Measurements from ENCODE around the gene KCTD13. TPM values are rescaled to one million over a fixed set of nuclear protein-coding genes. Genes with fewer than 3 reads are reported as not detected.

Gene KCTD13
- total RNA-seq, 1 experiment from 2014 or later = 14.9 TPM

GRCh38 chr16:29883987-29884386, 42.0 kb downstream of the KCTD13 start:
- ChIA-PET CTCF (no interaction called here), POLR2A (no interaction called here)
- TF ChIP-seq, protein P1, sequence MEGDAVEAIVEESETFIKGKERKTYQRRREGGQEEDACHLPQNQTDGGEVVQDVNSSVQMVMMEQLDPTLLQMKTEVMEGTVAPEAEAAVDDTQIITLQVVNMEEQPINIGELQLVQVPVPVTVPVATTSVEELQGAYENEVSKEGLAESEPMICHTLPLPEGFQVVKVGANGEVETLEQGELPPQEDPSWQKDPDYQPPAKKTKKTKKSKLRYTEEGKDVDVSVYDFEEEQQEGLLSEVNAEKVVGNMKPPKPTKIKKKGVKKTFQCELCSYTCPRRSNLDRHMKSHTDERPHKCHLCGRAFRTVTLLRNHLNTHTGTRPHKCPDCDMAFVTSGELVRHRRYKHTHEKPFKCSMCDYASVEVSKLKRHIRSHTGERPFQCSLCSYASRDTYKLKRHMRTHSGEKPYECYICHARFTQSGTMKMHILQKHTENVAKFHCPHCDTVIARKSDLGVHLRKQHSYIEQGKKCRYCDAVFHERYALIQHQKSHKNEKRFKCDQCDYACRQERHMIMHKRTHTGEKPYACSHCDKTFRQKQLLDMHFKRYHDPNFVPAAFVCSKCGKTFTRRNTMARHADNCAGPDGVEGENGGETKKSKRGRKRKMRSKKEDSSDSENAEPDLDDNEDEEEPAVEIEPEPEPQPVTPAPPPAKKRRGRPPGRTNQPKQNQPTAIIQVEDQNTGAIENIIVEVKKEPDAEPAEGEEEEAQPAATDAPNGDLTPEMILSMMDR (IDR thresholded peaks at IDR 0.05; ENCODE audit: insufficient read depth in 1 of 2, low read depth in 1 of 2, low read length in 1 of 2, severe bottlenecking in 1 of 2, unreplicated experiment in 1 of 2) = no peak
- H3K27ac Mint-ChIP-seq (ENCODE audit: unreplicated experiment) = no peak overlapping the region
- Histone ChIP-seq H3K4me1 (no peaks in the 10 kb centered on the region), H3K27me3 (replicated peaks; ENCODE audit: control insufficient read depth, insufficient read depth, low read length) (no peaks in the 10 kb centered on the region), H3K4me3 (ENCODE audit: low read depth, low read length) (no peak overlapping the region), H3K9me3 (no peaks in the 10 kb centered on the region), H3K36me3 (ENCODE audit: control insufficient read depth, insufficient read depth, low read length) (no peaks in the 10 kb centered on the region)
- intact Hi-C loops (cut with micrococcal nuclease; ENCODE audit: unreplicated experiment) = no loop called here
- H3K4me1 Mint-ChIP-seq (ENCODE audit: low read depth, unreplicated experiment) = no peaks in the 10 kb centered on the region
- H3K36me3 Mint-ChIP-seq (ENCODE audit: insufficient read depth, unreplicated experiment) = no peaks in the 10 kb centered on the region
- no peak overlapping the region for H3K4me3 Mint-ChIP-seq (ENCODE audit: unreplicated experiment)
- DNase-seq = no peak
- H3K9me3 Mint-ChIP-seq (ENCODE audit: unreplicated experiment) = no peaks in the 10 kb centered on the region
- no peaks in the 10 kb centered on the region for H3K27me3 Mint-ChIP-seq (ENCODE audit: insufficient read depth, unreplicated experiment)
- no TSS peak for BruUV-seq (replicated peaks)

GRCh38 chr16:29881050-29881449, 45.0 kb downstream of the KCTD13 start:
- ChIA-PET POLR2A (no interaction called here), CTCF (no interaction called here)
- no TSS peak for BruUV-seq (replicated peaks)
- Histone ChIP-seq H3K36me3 (ENCODE audit: control insufficient read depth, insufficient read depth, low read length) (no peaks in the 10 kb centered on the region), H3K9me3 (no peaks in the 10 kb centered on the region), H3K27me3 (replicated peaks; ENCODE audit: control insufficient read depth, insufficient read depth, low read length) (no peaks in the 10 kb centered on the region), H3K4me3 (ENCODE audit: low read depth, low read length) (no peak overlapping the region), H3K4me1 (no peaks in the 10 kb centered on the region)
- TF ChIP-seq, protein P1 (IDR thresholded peaks at IDR 0.05; ENCODE audit: insufficient read depth in 1 of 2, low read depth in 1 of 2, low read length in 1 of 2, severe bottlenecking in 1 of 2, unreplicated experiment in 1 of 2) = no peak
- intact Hi-C loops (cut with micrococcal nuclease; ENCODE audit: unreplicated experiment) = no loop called here
- Mint-ChIP-seq H3K27ac (ENCODE audit: unreplicated experiment) (no peak overlapping the region), H3K4me3 (ENCODE audit: unreplicated experiment) (no peak overlapping the region), H3K27me3 (ENCODE audit: insufficient read depth, unreplicated experiment) (no peaks in the 10 kb centered on the region), H3K9me3 (ENCODE audit: unreplicated experiment) (no peaks in the 10 kb centered on the region), H3K4me1 (ENCODE audit: low read depth, unreplicated experiment) (no peaks in the 10 kb centered on the region), H3K36me3 (ENCODE audit: insufficient read depth, unreplicated experiment) (peaks cover 5% of the 10 kb centered on the region)
- no peak for DNase-seq

GRCh38 chr16:29878172-29878571, 47.9 kb downstream of the KCTD13 start:
- Mint-ChIP-seq H3K27me3 (ENCODE audit: insufficient read depth, unreplicated experiment) (no peaks in the 10 kb centered on the region), H3K4me1 (ENCODE audit: low read depth, unreplicated experiment) (no peaks in the 10 kb centered on the region), H3K4me3 (ENCODE audit: unreplicated experiment) (no peak overlapping the region), H3K9me3 (ENCODE audit: unreplicated experiment) (no peaks in the 10 kb centered on the region), H3K36me3 (ENCODE audit: insufficient read depth, unreplicated experiment) (peaks cover 5% of the 10 kb centered on the region), H3K27ac (ENCODE audit: unreplicated experiment) (no peak overlapping the region)
- Histone ChIP-seq H3K4me1 (no peaks in the 10 kb centered on the region), H3K4me3 (ENCODE audit: low read depth, low read length) (no peak overlapping the region), H3K9me3 (no peaks in the 10 kb centered on the region), H3K27me3 (replicated peaks; ENCODE audit: control insufficient read depth, insufficient read depth, low read length) (no peaks in the 10 kb centered on the region), H3K36me3 (ENCODE audit: control insufficient read depth, insufficient read depth, low read length) (no peaks in the 10 kb centered on the region)
- intact Hi-C loops (cut with micrococcal nuclease; ENCODE audit: unreplicated experiment) = no loop called here
- POLR2A ChIA-PET = no interaction called here
- TF ChIP-seq, protein P1 (IDR thresholded peaks at IDR 0.05; ENCODE audit: insufficient read depth in 1 of 2, low read depth in 1 of 2, low read length in 1 of 2, severe bottlenecking in 1 of 2, unreplicated experiment in 1 of 2) = no peak
- no TSS peak for BruUV-seq (replicated peaks)
- no peak for DNase-seq
- CTCF ChIA-PET = no interaction called here
